IPS-20b (cell line): Measurements from ENCODE around the gene PER2.

Source experiments
- H3K27ac ChIP-seq: one replicate; pipeline ENCODE4 v1.5.1; 2013; ENCODE audit warnings: low read length
- H3K27me3 ChIP-seq: 2 replicates; pipeline ENCODE4 v1.6.1; 2013; ENCODE audit warnings: mild to moderate bottlenecking, low read length, inconsistent platforms; ENCODE audit not compliant: insufficient read depth
- H3K36me3 ChIP-seq: 2 replicates; pipeline ENCODE4 v1.6.1; 2013; ENCODE audit warnings: low read depth, mild to moderate bottlenecking, inconsistent platforms, low read length, moderate library complexity; ENCODE audit not compliant: insufficient read depth
- H3K4me1 ChIP-seq: 2 replicates; pipeline ENCODE4 v1.6.1; 2013; ENCODE audit warnings: mild to moderate bottlenecking, control low read depth, inconsistent platforms, low read length, moderate library complexity; ENCODE audit not compliant: insufficient read depth
- H3K4me3 ChIP-seq: 2 replicates; pipeline ENCODE4 v1.5.1; 2013; ENCODE audit warnings: mild to moderate bottlenecking, low read length, inconsistent platforms
- H3K9ac ChIP-seq: 2 replicates; pipeline ENCODE4 v1.6.1; 2013; ENCODE audit warnings: low read depth, mild to moderate bottlenecking, inconsistent platforms, low read length, moderate library complexity
- H3K9me3 ChIP-seq: 2 replicates; pipeline ENCODE4 v1.6.1; 2013; ENCODE audit warnings: mild to moderate bottlenecking, low read depth, low read length, inconsistent platforms; ENCODE audit not compliant: insufficient read depth

Gene PER2

GRCh38 chr2:238251331-238251730 lies 37.1 kb downstream of the PER2 start:
- Histone ChIP-seq H3K27ac (no peak overlapping the region), H3K36me3 (peaks cover 13% of the 10 kb centered on the region; the same call in 1 of the 2 replicates)

GRCh38 chr2:238250896-238251295 lies 37.5 kb downstream of the PER2 start:
- no peak overlapping the region for H3K9ac ChIP-seq

More at GRCh38 chr2:238251331-238251730, 37.1 kb downstream of the PER2 start:
- no peak overlapping the region for H3K9ac ChIP-seq
- H3K27me3 ChIP-seq, result no peaks in the 10 kb centered on the region
- H3K9me3 ChIP-seq, result no peaks in the 10 kb centered on the region
- H3K4me1 ChIP-seq, result no peaks in the 10 kb centered on the region
- no peak overlapping the region for H3K4me3 ChIP-seq

GRCh38 chr2:238247841-238248453 lies 40.5 kb downstream of the PER2 start:
- H3K27ac ChIP-seq, result no peak overlapping the region
- no peaks in the 10 kb centered on the region for H3K27me3 ChIP-seq
- H3K4me3 ChIP-seq, result no peak overlapping the region
- no peaks in the 10 kb centered on the region; the same call in 1 of the 2 replicates for H3K4me1 ChIP-seq
- no peaks in the 10 kb centered on the region for H3K9me3 ChIP-seq
- H3K36me3 ChIP-seq, result peaks cover 7% of the 10 kb centered on the region; the same call in 1 of the 2 replicates
- no peak overlapping the region for H3K9ac ChIP-seq

More at GRCh38 chr2:238250896-238251295, 37.5 kb downstream of the PER2 start:
- Histone ChIP-seq H3K27me3 (no peaks in the 10 kb centered on the region), H3K4me3 (no peak overlapping the region), H3K4me1 (no peaks in the 10 kb centered on the region), H3K27ac (no peak overlapping the region), H3K36me3 (peaks cover 12% of the 10 kb centered on the region; the same call in 1 of the 2 replicates), H3K9me3 (no peaks in the 10 kb centered on the region)

GRCh38 chr2:238247002-238247822 lies 41.2 kb downstream of the PER2 start:
- peaks cover 3% of the 10 kb centered on the region; the same call in 1 of the 2 replicates for H3K4me1 ChIP-seq
- no peak overlapping the region for H3K9ac ChIP-seq
- H3K27me3 ChIP-seq, result peaks cover 5% of the 10 kb centered on the region
- no peaks in the 10 kb centered on the region for H3K9me3 ChIP-seq
- H3K27ac ChIP-seq, result no peak overlapping the region
- no peak overlapping the region for H3K4me3 ChIP-seq
- peaks cover 7% of the 10 kb centered on the region; the same call in 1 of the 2 replicates for H3K36me3 ChIP-seq

DNA sequence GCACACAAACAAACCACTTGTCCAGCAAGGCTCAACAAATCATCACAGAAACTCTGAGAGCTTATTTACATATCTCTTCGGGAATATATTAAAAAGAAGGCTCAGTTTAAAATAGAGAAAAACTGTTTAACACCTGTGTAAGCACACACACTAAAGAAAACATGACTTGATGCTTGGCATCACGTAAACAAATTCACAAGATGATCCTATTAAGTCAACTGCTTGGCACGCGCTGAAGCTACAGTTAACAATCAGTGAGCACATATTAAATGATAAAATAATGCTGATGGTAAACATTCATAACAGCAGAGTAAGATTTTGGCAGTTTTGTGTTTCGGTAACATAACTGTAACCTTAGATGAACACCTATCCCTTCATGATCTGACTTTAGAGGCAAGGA lies 44.3 kb downstream of the PER2 start:
- Histone ChIP-seq H3K9me3 (no peaks in the 10 kb centered on the region), H3K9ac (no peak overlapping the region), H3K27ac (no peak overlapping the region), H3K27me3 (peaks cover 20% of the 10 kb centered on the region), H3K4me3 (no peak overlapping the region), H3K4me1 (peaks cover 6% of the 10 kb centered on the region; the same call in 1 of the 2 replicates), H3K36me3 (peaks cover 7% of the 10 kb centered on the region; the same call in 1 of the 2 replicates)

- peaks cover 7% of the 10 kb centered on the region; the same call in 1 of the 2 replicates for H3K36me3 ChIP-seq
- H3K9ac ChIP-seq, result no peak overlapping the region
- no peak overlapping the region for H3K27ac ChIP-seq
- peaks cover 25% of the 10 kb centered on the region for H3K27me3 ChIP-seq
- no peak overlapping the region for H3K4me3 ChIP-seq
- H3K4me1 ChIP-seq, result peaks cover 6% of the 10 kb centered on the region; the same call in 1 of the 2 replicates
- H3K9me3 ChIP-seq, result no peaks in the 10 kb centered on the region
Measured at GRCh38 chr2:238243496-238244076, 44.8 kb downstream of the PER2 start.

GRCh38 chr2:238242731-238243495 lies 45.5 kb downstream of the PER2 start:
- H3K4me3 ChIP-seq, result no peak overlapping the region
- H3K4me1 ChIP-seq, result peaks cover 6% of the 10 kb centered on the region; the same call in 1 of the 2 replicates
- no peak overlapping the region for H3K27ac ChIP-seq

DNA sequence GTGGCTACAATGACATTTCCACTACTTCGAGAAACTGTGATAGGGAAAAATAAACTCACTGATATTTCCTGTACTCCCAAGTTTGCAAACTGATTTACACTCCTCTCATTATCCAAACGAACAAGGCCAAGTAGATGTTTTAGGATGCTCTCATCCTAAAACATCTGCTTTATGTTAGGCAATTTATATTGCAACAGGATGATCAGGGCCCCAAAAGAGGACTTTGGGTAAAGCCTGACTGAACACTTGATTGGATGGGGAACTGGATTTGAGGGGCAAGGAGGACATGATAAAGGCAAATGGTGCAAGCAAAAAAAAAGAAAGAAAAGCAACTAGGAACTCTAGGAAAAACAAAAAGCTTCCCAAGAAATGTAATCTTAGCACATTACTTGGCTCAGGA lies 46.4 kb downstream of the PER2 start:
- Histone ChIP-seq H3K4me3 (no peak overlapping the region), H3K4me1 (peaks cover 6% of the 10 kb centered on the region; the same call in 1 of the 2 replicates), H3K36me3 (peaks cover 7% of the 10 kb centered on the region; the same call in 1 of the 2 replicates), H3K9me3 (no peaks in the 10 kb centered on the region), H3K9ac (no peak overlapping the region), H3K27ac (no peak overlapping the region), H3K27me3 (peaks cover 42% of the 10 kb centered on the region)

More at GRCh38 chr2:238242731-238243495, 45.5 kb downstream of the PER2 start:
- peaks cover 7% of the 10 kb centered on the region; the same call in 1 of the 2 replicates for H3K36me3 ChIP-seq
- peaks cover 32% of the 10 kb centered on the region for H3K27me3 ChIP-seq
- H3K9me3 ChIP-seq, result no peaks in the 10 kb centered on the region
- H3K9ac ChIP-seq, result no peak overlapping the region

DNA sequence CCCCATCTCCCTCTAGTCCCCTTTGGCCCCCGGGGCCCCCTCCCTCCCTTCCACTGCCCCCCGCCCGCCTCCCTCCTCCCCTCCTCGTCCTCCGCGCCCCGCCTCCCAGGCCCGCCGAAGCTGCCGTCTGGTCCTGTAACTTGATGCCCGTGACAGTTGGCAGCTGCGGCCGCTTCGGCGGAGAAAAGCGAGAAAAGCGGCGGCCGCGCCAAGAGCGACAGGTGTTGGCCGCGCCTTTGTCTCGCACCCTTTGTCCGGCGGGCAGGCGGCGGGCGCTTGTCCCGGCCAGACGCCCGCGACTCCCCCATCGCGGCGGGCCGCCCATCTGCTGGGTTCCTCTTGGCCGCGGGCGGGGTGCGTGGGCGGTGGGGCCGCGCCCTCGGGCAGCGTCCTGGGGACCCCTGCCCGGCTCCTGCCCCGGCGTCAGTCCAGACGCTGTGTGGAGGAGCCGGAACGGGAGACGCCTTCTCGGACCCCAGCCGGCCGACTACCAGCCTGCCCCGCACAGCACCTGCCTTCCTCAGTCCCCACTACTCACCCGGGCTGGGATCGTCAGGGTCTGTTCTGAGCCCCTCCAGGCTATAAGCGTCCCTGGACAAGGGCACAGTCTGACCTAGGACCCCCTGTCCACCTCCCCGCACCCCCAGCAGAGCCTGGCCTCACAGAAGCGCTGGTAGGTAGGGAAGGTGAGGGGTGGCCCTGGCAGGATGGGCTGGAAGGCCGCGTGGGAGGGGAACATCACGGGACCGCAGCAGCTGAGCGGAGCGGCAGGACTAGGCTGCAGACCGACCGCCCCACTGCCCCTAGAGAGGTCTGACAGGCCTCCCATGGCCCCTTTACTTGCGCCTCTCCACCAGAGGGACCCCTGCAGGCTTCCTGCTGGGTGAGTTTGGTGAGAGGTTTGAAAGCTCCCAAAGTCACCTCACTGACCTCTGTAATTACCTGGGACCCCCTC lies 47.4 kb downstream of the PER2 start:
- H3K9me3 ChIP-seq, result no peaks in the 10 kb centered on the region
- H3K27ac ChIP-seq, result no peak overlapping the region
- peak overlapping the region; percentile 71; the same call in 1 of the 2 replicates for H3K9ac ChIP-seq
- H3K36me3 ChIP-seq, result peaks cover 7% of the 10 kb centered on the region; the same call in 1 of the 2 replicates
- H3K4me1 ChIP-seq, result peaks cover 6% of the 10 kb centered on the region; the same call in 1 of the 2 replicates
- H3K27me3 ChIP-seq, result peaks cover 51% of the 10 kb centered on the region
- peak overlapping the region; percentile 71 for H3K4me3 ChIP-seq
